Islet precursor cell (in vitro differentiated cells): ENCODE measurements around the gene HOXD9.

ENCODE experiments used
- DNase-seq: peaks from one replicate; pipeline ENCODE4 v3.0.0-alpha.2; 2018

HOXD9 gene

DNA sequence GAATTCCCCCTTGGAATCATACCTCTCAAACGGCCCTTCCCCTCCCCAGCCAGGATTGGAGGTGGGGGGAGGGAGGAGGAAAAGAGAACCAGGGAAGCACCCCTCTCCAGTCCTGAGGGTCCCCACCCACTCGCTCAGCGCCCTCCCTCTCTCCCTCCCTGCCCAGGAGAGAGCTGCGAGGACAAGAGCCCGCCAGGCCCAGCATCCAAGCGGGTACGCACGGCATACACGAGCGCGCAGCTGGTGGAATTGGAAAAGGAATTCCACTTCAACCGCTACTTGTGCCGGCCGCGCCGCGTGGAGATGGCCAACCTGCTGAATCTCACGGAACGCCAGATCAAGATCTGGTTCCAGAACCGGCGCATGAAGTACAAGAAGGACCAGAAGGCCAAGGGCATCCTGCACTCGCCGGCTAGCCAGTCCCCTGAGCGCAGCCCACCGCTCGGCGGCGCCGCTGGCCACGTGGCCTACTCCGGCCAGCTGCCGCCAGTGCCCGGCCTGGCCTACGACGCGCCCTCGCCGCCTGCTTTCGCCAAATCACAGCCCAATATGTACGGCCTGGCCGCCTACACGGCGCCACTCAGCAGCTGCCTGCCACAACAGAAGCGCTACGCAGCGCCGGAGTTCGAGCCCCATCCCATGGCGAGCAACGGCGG, 49.0 kb downstream of the HOXD9 start:
- DNase-seq, result no peak

DNA sequence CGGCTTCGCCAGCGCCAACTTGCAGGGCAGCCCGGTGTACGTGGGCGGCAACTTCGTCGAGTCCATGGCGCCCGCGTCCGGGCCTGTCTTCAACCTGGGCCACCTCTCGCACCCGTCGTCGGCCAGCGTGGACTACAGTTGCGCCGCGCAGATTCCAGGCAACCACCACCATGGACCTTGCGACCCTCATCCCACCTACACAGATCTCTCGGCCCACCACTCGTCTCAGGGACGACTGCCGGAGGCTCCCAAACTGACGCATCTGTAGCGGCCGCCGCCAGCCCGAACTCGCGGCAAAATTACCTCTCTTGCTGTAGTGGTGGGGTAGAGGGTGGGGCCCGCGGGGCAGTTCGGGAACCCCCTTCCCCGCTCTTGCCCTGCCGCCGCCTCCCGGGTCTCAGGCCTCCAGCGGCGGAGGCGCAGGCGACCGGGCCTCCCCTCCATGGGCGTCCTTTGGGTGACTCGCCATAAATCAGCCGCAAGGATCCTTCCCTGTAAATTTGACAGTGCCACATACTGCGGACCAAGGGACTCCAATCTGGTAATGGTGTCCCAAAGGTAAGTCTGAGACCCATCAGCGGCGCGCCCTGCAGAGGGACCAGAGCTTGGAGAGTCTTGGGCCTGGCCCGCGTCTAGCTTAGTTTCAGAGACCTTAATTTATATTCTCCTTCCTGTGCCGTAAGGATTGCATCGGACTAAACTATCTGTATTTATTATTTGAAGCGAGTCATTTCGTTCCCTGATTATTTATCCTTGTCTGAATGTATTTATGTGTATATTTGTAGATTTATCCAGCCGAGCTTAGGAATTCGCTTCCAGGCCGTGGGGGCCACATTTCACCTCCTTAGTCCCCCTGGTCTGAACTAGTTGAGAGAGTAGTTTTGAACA, 49.7 kb downstream of the HOXD9 start:
- DNase-seq, result peak; percentile 61

DNA sequence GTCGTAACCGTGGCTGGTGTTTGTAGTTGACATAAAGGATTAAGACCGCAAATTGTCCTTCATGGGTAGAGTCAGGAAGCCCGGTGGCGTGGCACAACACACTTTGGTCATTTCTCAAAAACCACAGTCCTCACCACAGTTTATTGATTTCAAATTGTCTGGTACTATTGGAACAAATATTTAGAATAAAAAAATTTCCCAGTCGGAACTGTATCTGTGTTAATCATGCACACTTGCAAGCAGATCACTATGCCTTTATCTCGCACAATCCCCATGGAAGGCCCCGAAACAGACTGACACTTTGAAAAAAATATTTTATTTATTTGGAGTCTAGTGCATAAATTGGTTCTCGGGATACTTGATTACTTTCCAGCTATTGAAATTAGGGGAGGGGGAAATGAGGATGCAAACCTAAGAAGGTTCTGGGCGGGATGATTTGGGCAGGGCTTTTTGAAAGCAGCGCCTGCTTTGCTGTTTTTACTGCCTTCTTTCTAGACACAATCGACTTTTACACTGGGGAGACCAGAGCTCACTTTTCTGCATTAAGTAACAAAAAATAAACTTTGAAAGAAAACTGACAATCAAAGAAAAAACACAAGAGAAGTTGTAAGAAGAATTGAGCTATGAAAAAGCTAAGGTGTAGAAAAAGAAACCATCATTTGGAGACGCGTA, 50.5 kb downstream of the HOXD9 start:
- DNase-seq, result no peak

DNA sequence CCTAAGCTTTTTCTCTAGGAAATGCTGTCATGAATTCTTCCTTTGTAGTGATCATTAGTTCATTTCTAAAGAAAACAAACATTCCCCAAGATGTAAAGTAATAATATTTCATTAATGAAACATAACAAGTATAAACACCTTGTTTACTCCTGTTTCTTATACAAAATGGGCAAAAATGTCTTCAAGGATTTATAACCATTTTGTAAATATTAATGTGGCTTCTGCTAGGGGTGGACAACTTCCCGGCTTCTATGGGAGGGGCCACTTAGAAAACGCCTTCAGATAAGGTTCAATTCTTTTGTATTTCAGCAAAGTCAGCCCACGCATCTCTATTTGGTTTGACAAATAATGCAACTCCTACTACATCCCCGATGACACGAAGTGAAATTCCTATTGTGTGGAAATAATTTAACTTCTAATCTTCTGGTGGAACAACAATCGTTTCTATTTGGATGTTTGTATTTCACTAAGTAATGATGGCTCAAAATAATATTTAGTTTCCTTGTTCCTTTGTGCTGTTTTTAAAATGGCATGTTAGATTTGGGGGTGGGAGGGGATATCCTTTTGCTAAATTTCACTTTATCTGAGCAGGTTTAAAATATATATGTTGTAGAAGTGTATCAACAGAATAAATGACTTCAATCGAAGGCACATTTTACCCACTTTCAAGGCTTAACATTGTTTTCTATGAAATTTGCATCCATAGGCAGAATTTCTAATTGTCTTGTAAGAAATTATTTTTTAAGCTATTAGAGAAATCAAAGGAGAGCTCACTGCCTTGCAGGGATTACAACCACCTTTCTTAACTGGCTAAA, 51.3 kb downstream of the HOXD9 start:
- DNase-seq, result no peak

DNA sequence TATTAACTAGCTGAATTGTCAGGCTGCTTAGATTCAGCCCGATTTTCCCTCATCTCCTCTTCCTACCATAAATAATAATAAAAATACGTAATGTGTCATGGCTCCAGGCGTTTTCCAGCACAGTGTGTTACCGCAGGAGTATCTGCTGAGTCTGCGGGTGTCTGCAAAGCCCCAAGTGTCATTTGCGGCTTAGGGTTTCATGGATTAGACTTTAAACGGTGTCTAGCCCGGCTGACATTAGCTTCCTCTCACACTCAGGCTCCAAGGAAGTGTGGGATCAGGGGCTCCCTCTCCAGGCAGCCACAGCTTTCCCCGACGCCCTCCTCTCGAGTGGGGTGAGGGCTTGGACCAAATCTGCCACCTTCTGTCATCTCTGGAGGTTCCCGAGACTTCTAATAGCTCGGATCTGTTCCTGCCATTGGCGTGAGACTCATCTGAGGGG, 51.9 kb downstream of the HOXD9 start:
- peak; percentile 54 for DNase-seq
